GM12873 (cell line): ENCODE data around the gene TLE7.

Experiments
- CTCF ChIP-seq: IDR thresholded peaks from 2 replicates; pipeline ENCODE4 v1.5.1; 2012; ENCODE audit warnings: low read depth, mild to moderate bottlenecking, moderate library complexity, low read length, control low read depth; ENCODE audit not compliant: insufficient read depth; ENCODE audit errors: missing control alignments

TLE7 gene

GRCh38 chr16:71448274-71448866 is 6.5 kb upstream of the TLE7 start:
- TF ChIP-seq CTCF: no peak

GRCh38 chr16:71443714-71444113 is 1.9 kb upstream of the TLE7 start:
- TF ChIP-seq CTCF: no peak

- TF ChIP-seq CTCF: peak; percentile 35
Observed at GRCh38 chr16:71441348-71442050, 355 bp downstream of the TLE7 start.

- TF ChIP-seq CTCF: peak; percentile 62
Observed at GRCh38 chr16:71440669-71441347, 1.0 kb downstream of the TLE7 start.

GRCh38 chr16:71439523-71439922 is 2.3 kb downstream of the TLE7 start:
- no peak for TF ChIP-seq CTCF

GRCh38 chr16:71436473-71436872 is 5.4 kb downstream of the TLE7 start:
- TF ChIP-seq CTCF: no peak

- no peak for TF ChIP-seq CTCF
Observed at GRCh38 chr16:71432906-71433305, 8.9 kb downstream of the TLE7 start.
